H1 (cell line): Measurements from ENCODE around the gene CCDC92B. TPM values are rescaled to one million over a fixed set of nuclear protein-coding genes. Genes with fewer than 3 reads are reported as not detected.
A peak's percentile ranks its signal among the peaks of the same experiment; 100 is the strongest.

Experiments used
- CTCF ChIA-PET: fragments of 300-600 bp; sonication (Branson Sonifier 250); formaldehyde crosslinking; loops from one replicate; lab custom pipeline; 2021; ENCODE audit not compliant: partially characterized antibody; lab: Charles Lee
- POLR2A ChIA-PET: fragments of 300-600 bp; sonication (Branson Sonifier 250); formaldehyde crosslinking; loops from one replicate; lab custom pipeline; 2021; ENCODE audit warnings: inconsistent platforms; ENCODE audit not compliant: partially characterized antibody; lab: Charles Lee
- DNase-seq, 2 experiments: peaks; one replicate each; pipeline versions ENCODE4 v3.0.0 to v3.0.0-alpha.2; 2010 to 2022; ENCODE audit warnings: low spot score in 2 of 2, low read depth in 1 of 2, mixed read lengths in 1 of 2
- FAIRE-seq: peaks from 2 replicates; lab custom pipeline; 2011; peaks lifted over from hg19 to GRCh38; lab: Jason Lieb, UNC
- H2AFZ ChIP-seq: 2 replicates; pipeline ENCODE4 v1.8.1; 2012; ENCODE audit warnings: low read length, inconsistent platforms
- H2AK5ac ChIP-seq: 2 replicates; pipeline ENCODE4 v1.6.1; 2013; ENCODE audit warnings: low read depth, low read length
- H2BK120ac ChIP-seq: replicated peaks from 2 replicates; pipeline ENCODE3; 2013; ENCODE audit warnings: low read depth, low read length, inconsistent platforms
- H2BK12ac ChIP-seq: 2 replicates; pipeline ENCODE4 v1.6.1; 2013; ENCODE audit warnings: low read depth, low read length
- H2BK15ac ChIP-seq: 2 replicates; pipeline ENCODE4 v1.6.1; 2013; ENCODE audit warnings: low read length
- H2BK20ac ChIP-seq: 2 replicates; pipeline ENCODE4 v1.6.1; 2013; ENCODE audit warnings: low read length
- H2BK5ac ChIP-seq: 2 replicates; pipeline ENCODE4 v1.6.1; 2013; ENCODE audit warnings: low read depth, low read length
- H3K14ac ChIP-seq: 2 replicates; pipeline ENCODE4 v1.6.1; 2013; ENCODE audit warnings: inconsistent platforms; ENCODE audit not compliant: insufficient read length
- H3K18ac ChIP-seq: 2 replicates; pipeline ENCODE4 v1.6.1; 2013; ENCODE audit warnings: low read length; ENCODE audit errors: extremely low read depth
- H3K23ac ChIP-seq: 2 replicates; pipeline ENCODE4 v1.6.1; 2013; ENCODE audit warnings: inconsistent platforms; ENCODE audit not compliant: insufficient read length
- H3K23me2 ChIP-seq: 2 replicates; pipeline ENCODE4 v1.6.1; 2013; ENCODE audit warnings: low read depth, low read length
- H3K27ac ChIP-seq: 2 replicates; pipeline ENCODE4 v1.6.1; 2011; ENCODE audit warnings: low read depth, low read length, inconsistent platforms
- H3K27me3 ChIP-seq, 4 experiments: replicated peaks in 1 of 4; 1 replicate in 1 of 4; 2 replicates in 3 of 4; pipeline versions ENCODE4 v1.6.1 to v1.8.1; 2011 to 2013; ENCODE audit warnings: low read length in 3 of 4, mild to moderate bottlenecking in 3 of 4, inconsistent platforms in 2 of 4, mixed read lengths in 2 of 4, moderate library complexity in 1 of 4; ENCODE audit not compliant: control insufficient read depth in 3 of 4, insufficient read depth in 3 of 4; ENCODE audit errors: extremely low read depth in 1 of 4
- H3K36me3 ChIP-seq, 4 experiments: 2 replicates each; pipeline versions ENCODE4 v1.6.1 to v1.8.1; 2011 to 2013; ENCODE audit warnings: mild to moderate bottlenecking in 4 of 4, low read length in 3 of 4, moderate library complexity in 2 of 4, control low read depth in 1 of 4, inconsistent platforms in 1 of 4; ENCODE audit not compliant: insufficient read depth in 4 of 4, control insufficient read depth in 2 of 4
- H3K4ac ChIP-seq: replicated peaks from 2 replicates; pipeline ENCODE3; 2013; ENCODE audit warnings: low read length, low read depth, mixed read lengths, inconsistent platforms; ENCODE audit not compliant: insufficient read length
- H3K4me1 ChIP-seq, 4 experiments: replicated peaks in 1 of 4; 1 replicate in 1 of 4; 2 replicates in 3 of 4; pipeline versions ENCODE4 v1.6.1 to v1.8.1; 2011 to 2013; ENCODE audit warnings: low read length in 3 of 4, inconsistent platforms in 2 of 4, mixed read lengths in 1 of 4; ENCODE audit not compliant: insufficient read depth in 4 of 4, control insufficient read depth in 3 of 4
- H3K4me2 ChIP-seq, 2 experiments: 2 replicates each; pipeline versions ENCODE4 v1.6.1 to v1.8.1; 2011 to 2013; ENCODE audit warnings: low read depth in 2 of 2, low read length in 2 of 2, control low read depth in 1 of 2, inconsistent platforms in 1 of 2, mild to moderate bottlenecking in 1 of 2; ENCODE audit not compliant: insufficient read depth in 1 of 2
- H3K4me3 ChIP-seq, 4 experiments: fragments of 200-600, 300-600 bp in 1 of 4; sonication (generic), shearing (Covaris generic), sonication (Bioruptor Twin) in 1 of 4; 2 replicates each; pipeline versions ENCODE4 v1.5.1 to v1.8.1; 2011 to 2016; ENCODE audit warnings: low read length in 4 of 4, low read depth in 3 of 4, control low read depth in 2 of 4, inconsistent platforms in 2 of 4, mild to moderate bottlenecking in 2 of 4, mixed read lengths in 1 of 4, moderate library complexity in 1 of 4; ENCODE audit not compliant: insufficient read depth in 2 of 4; ENCODE audit errors: extremely low read depth in 1 of 4
- H3K56ac ChIP-seq: replicated peaks from 2 replicates; pipeline ENCODE3; 2013; ENCODE audit warnings: low read depth, mild to moderate bottlenecking, mixed read lengths, low read length, inconsistent platforms; ENCODE audit not compliant: insufficient read length
- H3K79me1 ChIP-seq: 2 replicates; pipeline ENCODE4 v1.6.1; 2013; ENCODE audit warnings: low read depth, low read length, control low read depth
- H3K79me2 ChIP-seq, 2 experiments: 2 replicates each; pipeline versions ENCODE4 v1.6.1 to v1.8.1; 2012 to 2013; ENCODE audit warnings: low read length in 2 of 2, mild to moderate bottlenecking in 2 of 2, inconsistent platforms in 1 of 2; ENCODE audit not compliant: insufficient read depth in 2 of 2, control insufficient read depth in 1 of 2
- H3K9ac ChIP-seq, 4 experiments: replicated peaks in 1 of 4; 1 replicate in 1 of 4; 2 replicates in 3 of 4; pipeline versions ENCODE4 v1.6.1 to v1.8.1; 2011 to 2013; ENCODE audit warnings: low read depth in 3 of 4, low read length in 3 of 4, control low read depth in 2 of 4, mild to moderate bottlenecking in 2 of 4, moderate library complexity in 2 of 4, inconsistent platforms in 1 of 4; ENCODE audit errors: extremely low read depth in 1 of 4
- H3K9me3 ChIP-seq, 2 experiments: 2 replicates each; pipeline versions ENCODE4 v1.6.1 to v1.8.1; 2012 to 2013; ENCODE audit warnings: mild to moderate bottlenecking in 2 of 2, moderate library complexity in 2 of 2, control low read depth in 1 of 2, inconsistent platforms in 1 of 2, low read depth in 1 of 2, low read length in 1 of 2, mixed read lengths in 1 of 2; ENCODE audit not compliant: insufficient read depth in 2 of 2
- H4K20me1 ChIP-seq, 2 experiments: replicated peaks in 1 of 2; 2 replicates each; pipeline versions ENCODE3 to v1.8.1; 2011 to 2013; ENCODE audit warnings: inconsistent platforms in 2 of 2, low read length in 2 of 2, mild to moderate bottlenecking in 1 of 2; ENCODE audit not compliant: insufficient read depth in 2 of 2, control insufficient read depth in 1 of 2
- H4K5ac ChIP-seq: 2 replicates; pipeline ENCODE4 v1.6.1; 2013; ENCODE audit warnings: low read length, low read depth, mixed read lengths, inconsistent platforms; ENCODE audit not compliant: insufficient read length
- H4K8ac ChIP-seq: 2 replicates; pipeline ENCODE4 v1.8.0; 2013; ENCODE audit warnings: mild to moderate bottlenecking, moderate library complexity, low read length, inconsistent platforms; ENCODE audit not compliant: insufficient read depth; ENCODE audit errors: extremely low read depth
- H4K91ac ChIP-seq: replicated peaks from 2 replicates; pipeline ENCODE3; 2013; ENCODE audit warnings: low read length, mixed read lengths, inconsistent platforms; ENCODE audit not compliant: insufficient read length
- ASH2L ChIP-seq: fragments of 200-600, 300-600 bp; sonication (generic); IDR thresholded peaks from one replicate; pipeline ENCODE4 v1.7.1; 2017; ENCODE audit warnings: low read length
- CTCF ChIP-seq, 3 experiments: IDR thresholded peaks; 1 replicate in 2 of 3; 2 replicates in 1 of 3; pipeline versions ENCODE4 v1.5.1 to v1.6.1; 2011; ENCODE audit warnings: low read length in 3 of 3, mild to moderate bottlenecking in 3 of 3, inconsistent platforms in 2 of 3, low read depth in 1 of 3, moderate library complexity in 1 of 3; ENCODE audit not compliant: insufficient read depth in 1 of 3; ENCODE audit errors: control extremely low read depth in 1 of 3
- EGR1 ChIP-seq: IDR thresholded peaks from 2 replicates; pipeline ENCODE4 v1.6.1; 2011; ENCODE audit warnings: low read depth, low read length, borderline replicate concordance
- GTF2F1 ChIP-seq: IDR thresholded peaks from 2 replicates; pipeline ENCODE4 v1.6.1; 2012; ENCODE audit warnings: low read depth, low read length, improper control_type of control experiment, borderline replicate concordance
- JUND ChIP-seq: IDR thresholded peaks from 2 replicates; pipeline ENCODE4 v1.6.1; 2011; ENCODE audit warnings: mild to moderate bottlenecking, improper control_type of control experiment, low read length
- RNF2 ChIP-seq: fragments of 200-900, 300-1000 bp; sonication (generic); IDR thresholded peaks from 2 replicates; pipeline ENCODE4 v1.7.1; 2016; ENCODE audit warnings: borderline replicate concordance, low read depth, mild to moderate bottlenecking, antibody characterized with exemption, low read length; ENCODE audit not compliant: poor library complexity, severe bottlenecking; ENCODE audit errors: missing control alignments
- SIN3A ChIP-seq, 2 experiments: IDR thresholded peaks in 1 of 2; conservative IDR thresholded peaks in 1 of 2; 2 replicates each; pipeline ENCODE4 v1.6.1; 2011 to 2012; ENCODE audit warnings: low read length in 2 of 2, improper control_type of control experiment in 1 of 2, low read depth in 1 of 2, mild to moderate bottlenecking in 1 of 2
- SIRT6 ChIP-seq: IDR thresholded peaks from one replicate; pipeline ENCODE4 v1.7.1; 2012; ENCODE audit warnings: low read length, inconsistent platforms
- SP4 ChIP-seq: IDR thresholded peaks from 2 replicates; pipeline ENCODE4 v1.6.1; 2012; ENCODE audit warnings: low read length, inconsistent platforms
- SUZ12 ChIP-seq: fragments of 200-600 bp; sonication (generic); IDR thresholded peaks from 2 replicates; pipeline ENCODE4 v1.6.1; 2012; ENCODE audit warnings: mild to moderate bottlenecking, inconsistent platforms, low read length, moderate library complexity, mixed read lengths
- ZNF274 ChIP-seq: IDR thresholded peaks from 2 replicates; pipeline ENCODE4 v1.7.0; 2012; ENCODE audit warnings: low read length, borderline replicate concordance; ENCODE audit errors: extremely low read depth
- WGBS, 2 experiments: shearing (Covaris generic) in 1 of 2; methylation state at CpG; one replicate each; pipeline versions ENCODE4 v1.1.6 to v1.1.7; 2013 to 2015; ENCODE audit warnings: low lambda C conversion rate in 2 of 2, mixed read lengths in 2 of 2, inconsistent platforms in 1 of 2, low coverage in 1 of 2, missing lambda C conversion rate in 1 of 2; ENCODE audit not compliant: insufficient replicate concordance in 2 of 2, insufficient coverage in 1 of 2, insufficient read length in 1 of 2; ENCODE audit errors: extremely low coverage in 1 of 2, missing lambda C conversion rate in 1 of 2; 5-methylcytosine and 5-hydroxymethylcytosine counted together
- polyA plus RNA-seq, 7 experiments: library from polyadenylated mRNA; depleted of rRNA in 3 of 7; stranded (reverse) in 5 of 7; unstranded in 2 of 7; fragments of >200 nt in 5 of 7; fragments of 200-250 nt in 2 of 7; gene quantifications; 1 replicate in 5 of 7; 2 replicates in 1 of 7; 4 replicates in 1 of 7; pipeline versions ENCODE4 v1.2.1 to v1.2.3, GENCODE V29; 2011 to 2013; ENCODE audit warnings: missing spikeins in 2 of 7, mixed read lengths in 2 of 7
- total RNA-seq: library from RNA; stranded (reverse); fragmentation: NEBNext Ultra II Directional; extraction: Animal tissue kit (Norgen Biotek cat#: 25700); gene quantifications from 2 replicates; pipeline ENCODE4 v1.2.1, GENCODE V29; 2021

The CCDC92B gene
- total and polyA plus RNA-seq, 2 of the 8 experiments (the other 6 are each of a cell fraction or from before 2014, with no cell fraction given): 5.5 to 12.1 TPM

GRCh38 chr17:2703606-2704005, 45.8 kb downstream of the CCDC92B start:
- no peak overlapping the region for H3K56ac ChIP-seq
- H2BK15ac ChIP-seq: no peak overlapping the region
- no peak overlapping the region for H3K18ac ChIP-seq
- H2AFZ ChIP-seq: no peak overlapping the region
- no peak overlapping the region for H3K4me2 ChIP-seq
- peaks cover 2 to 37% of the 10 kb centered on the region in 2 experiments; a peak in 3 of 4 replicates for H3K79me2 ChIP-seq
- H3K4ac ChIP-seq: no peak overlapping the region
- H3K9ac ChIP-seq: no peak overlapping the region
- FAIRE-seq: no peak
- no peak overlapping the region for H3K27ac ChIP-seq
- no peak overlapping the region for H3K14ac ChIP-seq
- H2BK12ac ChIP-seq: no peak overlapping the region
- no peak overlapping the region for H4K5ac ChIP-seq
- WGBS, 2 experiments: 99% methylated on average over 12 of the region's 16 CpGs; no CpG with 5 or more reads in 1 of the 2 experiments
- CTCF ChIA-PET: interaction anchor here (1.3 kb wide), 1 partner anchor 8 kb away, joined by 3 read pairs; no protein-coding TSS in a partner anchor
- H3K4me1 ChIP-seq: peaks cover 0 to 8% (median 5%) of the 10 kb centered on the region in 4 experiments; a peak in 5 of 7 replicates
- no peak overlapping the region for H2BK120ac ChIP-seq
- no peak overlapping the region for H3K23ac ChIP-seq
- H4K20me1 ChIP-seq: peaks cover 3 to 33% of the 10 kb centered on the region in 2 experiments
- no peaks in the 10 kb centered on the region for H3K23me2 ChIP-seq
- no peak overlapping the region; the same call in none of the 2 replicates for H4K8ac ChIP-seq
- H2AK5ac ChIP-seq: no peak overlapping the region
- H4K91ac ChIP-seq: no peak overlapping the region
- 0 out of 2 replicates have a peak overlapping the region, but pooled peaks have one; percentile 66 for H2BK5ac ChIP-seq
- no peak overlapping the region for H3K4me3 ChIP-seq
- H3K27me3 ChIP-seq: no peaks in the 10 kb centered on the region
- POLR2A ChIA-PET: no interaction called here
- peaks cover 11% of the 10 kb centered on the region for H3K79me1 ChIP-seq
- H3K9me3 ChIP-seq: no peaks in the 10 kb centered on the region
- no peak for DNase-seq
- peaks cover 0 to 20% (median 14%) of the 10 kb centered on the region in 4 experiments; a peak in 7 of 8 replicates for H3K36me3 ChIP-seq
- no peak overlapping the region for H2BK20ac ChIP-seq
- no peak for TF ChIP-seq SIN3A (conservative IDR thresholded peaks at IDR 0.05 in 1 of 2, IDR thresholded peaks at IDR 0.05 in 1 of 2; ENCODE audit: low read depth in 1 of 2, low read length in 2 of 2)
- TF ChIP-seq CTCF (IDR thresholded peaks at IDR 0.05; ENCODE audit: control extremely low read depth in 1 of 3, insufficient read depth in 1 of 3, low read depth in 1 of 3, low read length in 3 of 3): no peak
- no peak for TF ChIP-seq EGR1
- TF ChIP-seq JUND: no peak
- TF ChIP-seq SIRT6: no peak
- no peak for TF ChIP-seq SP4
- TF ChIP-seq ASH2L: no peak
- TF ChIP-seq RNF2: no peak
- no peak for TF ChIP-seq SUZ12
- no peak for TF ChIP-seq GTF2F1
- TF ChIP-seq ZNF274: no peak
